Activated CD4-positive, alpha-beta T cell treated with anti-CD3 and anti-CD28 coated beads, Interleukin-2, amount 50 U/mL, for 16 hours (primary cell): ENCODE data around the gene ZNF443.
A peak's percentile ranks its signal among the peaks of the same experiment; 100 is the strongest.
"Not testable (repeated sequence)": the region's sequence is repeated elsewhere in the genome, so short reads cannot be mapped to it uniquely, and the experiment has no call there.

Experiments used
- DNase-seq: peaks from one replicate; pipeline ENCODE4 v3.0.0-alpha.2; 2020

Gene ZNF443

DNA sequence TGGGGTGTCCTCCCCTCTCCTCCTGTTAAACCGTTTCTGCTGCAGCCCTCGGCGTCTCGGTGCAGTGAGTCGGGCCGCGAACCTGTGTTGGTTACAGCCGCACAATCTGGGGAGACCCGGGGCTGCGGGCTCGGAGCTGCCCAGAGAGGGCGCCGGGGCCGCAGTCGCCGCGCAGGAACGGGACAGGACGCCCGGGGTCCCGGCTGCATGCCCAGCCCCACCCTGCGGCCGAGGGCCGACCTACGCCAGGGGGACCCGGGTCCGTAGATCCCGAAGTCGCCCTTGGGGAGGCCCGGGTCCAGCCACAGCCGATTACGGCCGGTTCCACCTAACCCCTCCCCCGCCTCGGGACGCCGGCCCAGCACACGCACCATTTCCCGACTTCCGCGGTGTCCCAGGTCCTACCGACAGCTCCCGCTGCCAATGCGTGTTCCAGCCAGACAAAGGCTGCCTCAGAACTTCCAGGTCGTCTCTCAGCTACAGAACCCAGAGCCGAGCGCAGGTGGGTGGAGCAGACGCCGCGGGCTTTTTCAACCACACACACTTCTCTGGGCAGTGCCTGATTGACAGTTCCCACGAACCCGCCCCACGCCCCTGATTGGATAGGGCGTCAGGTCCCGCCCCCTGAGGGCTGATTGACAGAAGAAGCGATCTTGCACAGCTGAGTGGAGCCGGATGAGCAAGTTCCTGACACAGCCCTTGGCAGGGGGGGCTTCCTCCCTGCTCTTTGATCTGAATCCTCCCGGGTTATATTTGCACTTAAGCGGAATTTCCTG, at the start of gene ZNF443:
ZNF443 (minus strand) TSS at position 481 of the 776 bp plus-strand sequence; CDS start at position 374, 107 bp downstream.
- peak; percentile 98 for DNase-seq

GRCh38 chr19:12486265-12486783, 45.5 kb upstream of the ZNF443 start:
- not testable (repeated sequence) for DNase-seq

DNA sequence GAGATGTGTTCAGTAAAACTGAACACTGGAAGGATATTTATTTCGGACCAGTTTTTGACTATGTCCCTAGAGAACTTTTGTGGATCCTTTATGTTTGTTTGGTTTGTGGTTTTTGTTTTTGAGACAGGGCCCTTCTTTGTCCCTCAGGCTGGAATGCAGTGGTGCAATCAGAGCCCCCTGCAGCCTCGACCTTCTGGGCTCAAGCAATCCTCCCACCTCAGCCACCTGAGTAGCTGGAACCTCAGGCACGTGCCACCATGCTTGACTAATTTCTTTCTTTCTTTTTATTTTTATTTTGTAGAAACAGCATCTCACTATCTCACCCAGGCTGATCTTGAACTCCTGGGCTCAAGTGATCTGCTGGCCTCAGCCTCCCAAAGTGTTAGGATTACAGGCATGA, 44.8 kb upstream of the ZNF443 start:
- DNase-seq, result no peak

GRCh38 chr19:12485052-12485416, 44.2 kb upstream of the ZNF443 start:
- no peak for DNase-seq

DNA sequence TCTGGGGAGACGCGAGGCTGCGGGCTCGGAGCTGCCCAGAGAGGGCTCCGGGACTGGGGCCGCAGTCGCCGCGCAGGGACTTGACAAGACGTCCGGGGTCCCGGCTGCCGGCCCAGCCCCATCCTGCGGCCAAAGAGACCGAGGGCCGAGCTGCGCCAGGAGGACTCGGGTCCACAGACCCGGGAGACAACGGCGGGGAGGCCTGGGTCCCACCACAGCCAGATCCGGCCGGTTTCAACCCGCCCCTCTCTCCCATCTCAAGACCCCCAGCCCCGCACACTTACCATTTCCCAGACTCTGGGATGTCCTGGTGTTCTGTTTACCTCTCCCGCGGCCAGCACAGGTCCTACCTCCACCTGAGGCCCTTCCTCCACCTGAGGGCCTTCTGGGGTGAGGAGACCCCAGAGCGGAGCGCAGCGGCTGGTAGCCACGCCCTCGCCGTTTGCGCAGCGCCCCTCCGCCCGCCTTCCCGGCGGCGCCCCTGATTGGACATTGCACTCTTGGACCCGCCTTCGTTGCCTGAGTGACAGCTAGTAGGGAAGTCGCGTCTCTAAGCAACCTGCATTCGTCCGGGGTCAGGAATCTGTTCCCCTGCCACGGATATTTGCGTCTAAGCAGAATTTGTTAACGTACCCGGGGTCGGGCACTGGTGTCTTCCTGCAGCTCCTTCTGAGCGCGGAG, 43.7 kb upstream of the ZNF443 start, which contains the start of gene ZNF709:
ZNF709 (minus strand) TSS at position 446 of the 681 bp plus-strand sequence; CDS start at position 287, 159 bp downstream.
- DNase-seq, result peak; percentile 89

DNA sequence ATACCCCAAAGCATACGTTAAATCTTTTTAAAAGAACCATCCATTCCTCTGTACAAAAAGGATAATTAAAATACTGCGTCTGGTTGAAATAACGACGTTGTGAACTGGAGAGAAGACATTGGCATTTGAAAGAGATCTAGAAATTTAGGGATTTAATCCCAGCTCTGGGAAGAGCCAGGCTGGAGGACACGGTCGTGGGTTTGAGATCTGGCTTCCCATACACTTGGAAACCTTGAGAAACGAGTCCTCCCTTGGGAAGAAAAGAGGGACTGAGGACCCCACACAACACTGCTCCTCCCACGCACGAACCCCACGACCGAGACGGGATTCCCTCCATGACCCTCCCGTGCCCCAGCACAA, 43.2 kb upstream of the ZNF443 start:
- no peak for DNase-seq

DNA sequence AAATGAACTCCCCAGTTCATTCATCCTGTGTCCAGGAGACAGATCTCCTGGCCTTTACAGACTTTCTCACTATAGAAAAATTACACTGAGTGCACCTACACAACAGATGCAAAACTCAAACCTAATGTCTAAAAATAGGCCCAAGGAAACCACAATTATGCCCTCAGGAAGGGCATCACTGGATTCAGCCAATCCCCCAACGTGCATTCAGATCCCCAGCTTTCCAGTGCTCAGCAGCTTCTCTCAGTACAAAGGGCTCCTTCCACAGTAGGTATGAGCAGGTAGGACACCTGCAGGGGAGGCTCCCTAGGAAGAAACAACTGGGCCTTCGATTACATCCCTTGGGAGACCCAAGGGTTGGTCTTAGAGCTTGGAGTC, 41.7 kb upstream of the ZNF443 start:
- no peak for DNase-seq

GRCh38 chr19:12481781-12482508, 41.1 kb upstream of the ZNF443 start:
- no peak for DNase-seq

GRCh38 chr19:12478234-12478941, 37.6 kb upstream of the ZNF443 start:
- DNase-seq, result no peak

DNA sequence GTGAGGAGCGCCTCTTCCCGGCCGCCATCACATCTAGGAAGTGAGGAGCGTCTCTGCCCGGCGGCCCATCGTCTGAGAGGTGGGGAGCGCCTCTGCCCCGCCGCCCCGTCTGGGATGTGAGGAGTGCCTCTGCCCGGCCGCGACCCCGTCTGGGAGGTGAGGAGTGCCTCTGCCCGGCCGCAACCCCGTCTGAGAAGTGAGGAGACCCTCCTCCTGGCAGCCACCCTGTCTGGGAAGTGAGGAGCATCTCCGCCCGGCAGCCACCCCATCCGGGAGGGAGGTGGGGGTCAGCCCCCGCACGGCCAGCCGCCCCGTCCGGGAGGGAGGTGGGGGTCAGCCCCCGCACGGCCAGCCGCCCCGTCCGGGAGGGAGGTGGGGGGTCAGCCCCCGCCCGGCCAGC, 26.8 kb upstream of the ZNF443 start:
- DNase-seq, result not testable (repeated sequence)

GRCh38 chr19:12465211-12465610, 24.4 kb upstream of the ZNF443 start:
- DNase-seq, result no peak

DNA sequence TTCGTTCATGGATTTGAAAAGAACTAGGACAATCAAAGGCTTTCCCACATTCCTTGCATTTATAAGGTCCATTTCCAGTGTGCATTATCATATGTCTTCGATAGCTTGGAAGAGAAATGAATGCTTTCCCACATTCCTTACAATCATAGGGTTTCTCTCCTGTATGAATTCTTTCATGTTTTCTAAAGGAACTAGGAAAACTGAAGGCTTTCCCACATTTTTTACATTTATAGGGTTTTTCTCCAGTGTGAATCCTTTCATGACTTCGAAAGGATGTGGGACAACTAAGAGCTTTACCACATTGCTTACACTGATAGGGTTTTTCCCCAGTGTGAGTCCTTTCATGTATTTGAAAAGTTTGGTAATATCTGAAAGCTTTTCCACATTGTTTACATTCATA, 23.9 kb upstream of the ZNF443 start:
- DNase-seq, result no peak

DNA sequence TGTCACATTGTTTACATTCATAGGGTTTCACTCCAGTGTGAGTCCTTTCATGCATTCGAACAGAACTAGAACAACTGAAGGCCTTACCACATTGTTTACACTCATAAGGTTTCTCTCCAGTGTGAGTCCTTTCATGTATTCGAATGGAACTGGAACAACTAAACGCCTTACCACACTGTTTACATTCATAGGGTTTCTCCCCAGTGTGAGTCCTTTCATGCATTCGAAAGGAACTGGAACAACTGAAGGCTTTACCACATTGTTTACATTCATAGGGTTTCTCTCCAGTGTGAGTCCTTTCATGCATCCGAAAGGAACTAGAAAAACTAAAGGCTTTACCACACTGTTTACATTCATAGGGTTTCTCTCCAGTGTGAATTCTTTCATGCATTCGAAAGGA, 23.3 kb upstream of the ZNF443 start:
- not testable (repeated sequence) for DNase-seq

DNA sequence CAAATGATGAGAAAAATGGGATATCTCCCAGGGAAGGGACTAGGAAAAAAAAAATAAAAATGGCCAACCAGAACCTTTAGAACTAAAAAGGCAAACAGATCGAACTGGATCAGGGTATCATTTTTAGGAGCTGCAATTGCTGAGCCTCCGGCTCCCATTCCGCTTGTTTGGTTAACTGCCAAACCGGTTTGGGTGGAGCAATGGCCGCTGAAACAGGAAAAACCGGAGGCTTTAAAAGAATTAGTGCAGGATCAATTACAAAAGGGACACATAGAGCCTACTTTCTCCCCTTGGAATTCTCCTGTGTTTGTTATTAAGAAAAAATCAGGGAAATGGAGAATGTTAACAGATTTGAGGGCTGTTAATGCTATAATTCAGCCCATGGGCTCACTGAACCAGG, 12.7 kb upstream of the ZNF443 start:
- no peak for DNase-seq

- DNase-seq, result no peak
Measured at GRCh38 chr19:12450844-12451243, 10.0 kb upstream of the ZNF443 start.

- DNase-seq, result no peak
Measured at GRCh38 chr19:12448808-12449207, 8.0 kb upstream of the ZNF443 start.

GRCh38 chr19:12439686-12440540, 908 bp downstream of the ZNF443 start:
- DNase-seq, result peak; percentile 32

GRCh38 chr19:12430726-12431299, 10.0 kb downstream of the ZNF443 start:
- not testable (repeated sequence) for DNase-seq

DNA sequence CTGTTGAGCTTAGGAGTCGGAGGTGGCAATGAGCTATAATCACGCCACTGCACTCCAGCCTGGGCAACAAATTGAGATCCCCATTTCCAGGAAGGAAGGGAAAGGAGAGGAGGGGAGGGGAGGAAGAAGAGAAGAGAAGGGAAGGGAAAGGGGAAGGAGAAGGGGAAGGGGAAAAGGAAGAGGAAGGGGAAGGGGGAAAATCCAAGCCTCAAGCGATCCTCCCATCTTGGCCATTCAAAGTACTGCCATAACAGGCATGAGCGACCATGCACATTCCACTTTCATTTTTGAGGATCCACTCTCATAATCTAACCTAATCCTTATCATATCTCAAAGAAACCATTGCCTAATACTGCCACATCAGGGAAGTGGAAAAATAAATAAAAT, 14.9 kb downstream of the ZNF443 start:
- DNase-seq, result no peak

GRCh38 chr19:12425236-12425887, 15.5 kb downstream of the ZNF443 start:
- no peak for DNase-seq

DNA sequence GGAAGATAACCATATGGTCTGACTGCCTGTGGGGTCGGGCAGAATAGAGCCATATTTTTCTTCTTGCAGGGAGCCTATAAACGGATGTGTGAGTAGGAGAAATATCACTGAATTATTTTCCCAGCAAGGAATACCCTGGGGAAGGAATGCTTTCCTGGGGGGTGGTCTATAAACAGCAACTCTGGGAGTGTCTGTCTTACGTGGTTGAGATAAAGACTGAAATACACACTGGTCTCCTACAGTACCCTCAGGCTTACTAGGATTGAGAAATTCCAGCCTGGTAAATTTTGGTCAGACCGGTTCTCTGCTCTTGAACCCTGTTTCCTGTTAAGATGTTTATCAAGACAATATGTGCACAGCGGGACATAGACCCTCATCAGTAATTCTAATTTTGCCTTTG, 23.5 kb downstream of the ZNF443 start:
- not testable (repeated sequence) for DNase-seq
